T1000 (cell line): Measurements from ENCODE around the gene ZNF184.
A peak's percentile ranks its signal among the peaks of the same experiment; 100 is the strongest.

ENCODE experiments used
- DNase-seq: peaks from one replicate; lab custom pipeline; 2025; ENCODE audit warnings: mixed read lengths; lab: John Stamatoyannopoulos, UW

The ZNF184 gene

GRCh38 chr6:27472617-27473400, at the start of gene ZNF184:
Gene ZNF184 (minus strand): TSS chr6:27473105. CDS start chr6:27472294, 811 bp downstream.
- peak; percentile 95 for DNase-seq

- DNase-seq, result peak; percentile 81
Measured at GRCh38 chr6:27518881-27519795, 46.2 kb upstream of the ZNF184 start.

- no peak for DNase-seq
Measured at GRCh38 chr6:27517928-27518787, 45.3 kb upstream of the ZNF184 start.

- no peak for DNase-seq
Measured at GRCh38 chr6:27517238-27517637, 44.3 kb upstream of the ZNF184 start.

GRCh38 chr6:27514906-27515495, 42.1 kb upstream of the ZNF184 start:
- no peak for DNase-seq

- DNase-seq, result no peak
Measured at GRCh38 chr6:27512525-27512924, 39.6 kb upstream of the ZNF184 start.

- no peak for DNase-seq
Measured at GRCh38 chr6:27507041-27507956, 34.4 kb upstream of the ZNF184 start.

- DNase-seq, result peak; percentile 1
Measured at GRCh38 chr6:27505209-27506027, 32.5 kb upstream of the ZNF184 start.

GRCh38 chr6:27503436-27504030, 30.6 kb upstream of the ZNF184 start:
- DNase-seq, result peak; percentile 59

- DNase-seq, result peak; percentile 65
Measured at GRCh38 chr6:27502508-27503435, 29.9 kb upstream of the ZNF184 start.

- DNase-seq, result no peak
Measured at GRCh38 chr6:27501187-27501586, 28.3 kb upstream of the ZNF184 start.

- DNase-seq, result no peak
Measured at GRCh38 chr6:27500177-27500576, 27.3 kb upstream of the ZNF184 start.

GRCh38 chr6:27495386-27496135, 22.7 kb upstream of the ZNF184 start:
- no peak for DNase-seq

GRCh38 chr6:27494987-27495385, 22.1 kb upstream of the ZNF184 start:
- no peak for DNase-seq

- no peak for DNase-seq
Measured at GRCh38 chr6:27494103-27494502, 21.2 kb upstream of the ZNF184 start.

- DNase-seq, result no peak
Measured at GRCh38 chr6:27492631-27493190, 19.8 kb upstream of the ZNF184 start.
